IPS-18c (cell line): ENCODE results near the gene GUCD1.
"Not testable (repeated sequence)": the region's sequence is repeated elsewhere in the genome, so short reads cannot be mapped to it uniquely, and the experiment has no call there.

Source experiments
- H3K4me3 ChIP-seq: 2 replicates; pipeline ENCODE4 v1.7.0; 2013; ENCODE audit warnings: low read depth, mild to moderate bottlenecking, low read length, moderate library complexity; ENCODE audit not compliant: insufficient read depth
- H3K9me3 ChIP-seq: one replicate; pipeline ENCODE4 v1.6.1; 2013; ENCODE audit warnings: mild to moderate bottlenecking, low read length, moderate library complexity; ENCODE audit not compliant: control insufficient read depth, insufficient read depth

GUCD1 gene

DNA sequence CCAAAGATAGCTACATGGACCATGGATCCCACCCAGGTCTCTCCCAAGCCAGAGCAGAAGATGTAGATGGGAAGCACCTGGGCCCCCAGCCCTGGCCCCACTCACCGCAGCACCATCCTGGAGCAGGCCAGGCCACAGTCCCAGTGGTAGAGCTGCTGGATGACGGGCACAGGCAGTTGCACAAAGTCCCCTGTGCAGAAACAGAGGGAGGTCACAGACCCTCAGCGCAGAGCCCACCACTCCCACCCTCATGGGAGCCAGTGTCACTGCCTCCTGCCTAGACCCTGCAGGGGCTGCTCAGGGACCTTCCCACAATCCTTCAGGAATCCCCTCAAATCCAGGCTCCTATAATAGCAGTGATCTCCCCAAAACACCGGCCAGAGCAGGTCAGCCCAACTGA lies 6.1 kb downstream of the GUCD1 start:
- no peaks in the 10 kb centered on the region for H3K9me3 ChIP-seq
- no peak overlapping the region for H3K4me3 ChIP-seq

DNA sequence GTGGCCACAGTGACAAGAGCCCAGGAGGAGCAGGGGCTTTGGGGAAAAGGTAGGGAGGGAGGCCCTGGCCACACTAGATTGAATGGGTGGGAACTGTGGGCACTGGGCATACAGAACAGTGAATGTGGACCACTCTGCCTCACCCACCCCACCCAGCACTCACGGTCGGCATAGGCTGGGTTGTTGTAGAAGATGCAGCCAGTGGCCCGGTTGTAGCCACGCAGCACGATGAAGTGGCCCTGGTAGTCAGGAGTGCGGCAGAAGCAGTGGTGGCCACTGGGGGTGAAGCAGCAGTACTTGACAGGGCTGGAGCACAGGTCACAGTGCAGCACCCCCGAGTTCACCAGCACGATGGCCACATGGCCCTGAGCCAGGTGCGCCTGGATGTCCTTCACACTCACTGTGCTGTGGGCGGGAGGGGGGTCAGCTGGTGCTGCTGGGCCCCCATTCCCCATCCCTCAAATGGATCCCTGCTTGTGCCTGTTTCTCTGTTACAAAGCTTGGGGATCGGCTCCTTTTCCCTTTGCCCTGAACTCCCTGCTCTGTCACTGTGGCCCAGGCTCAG lies 11.2 kb downstream of the GUCD1 start:
- H3K9me3 ChIP-seq = no peaks in the 10 kb centered on the region

DNA sequence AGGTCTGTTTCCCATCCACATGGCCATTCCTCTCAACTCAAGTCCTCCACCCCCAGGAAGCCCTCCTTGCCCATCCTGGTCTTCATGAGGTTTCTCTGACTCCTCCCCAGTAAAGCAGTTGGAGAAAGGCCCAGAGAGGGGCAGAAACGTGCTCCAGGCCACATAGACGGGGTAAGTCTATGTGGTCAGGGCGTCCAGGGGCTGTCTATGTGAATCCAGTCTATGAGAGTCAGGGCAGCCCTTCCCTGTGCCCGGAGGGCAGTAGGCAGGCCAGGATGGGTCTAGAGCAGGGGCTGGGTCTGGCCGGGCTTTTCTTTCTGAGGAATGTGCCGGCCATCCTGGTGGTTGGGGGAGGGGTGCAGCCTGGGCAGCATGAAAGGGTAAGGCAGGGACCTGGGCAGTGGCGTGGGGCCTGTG lies 11.7 kb downstream of the GUCD1 start:
- no peaks in the 10 kb centered on the region for H3K9me3 ChIP-seq
- no peak overlapping the region for H3K4me3 ChIP-seq

More for the DNA sequence above, 11.2 kb downstream of the GUCD1 start:
- no peak overlapping the region for H3K4me3 ChIP-seq

DNA sequence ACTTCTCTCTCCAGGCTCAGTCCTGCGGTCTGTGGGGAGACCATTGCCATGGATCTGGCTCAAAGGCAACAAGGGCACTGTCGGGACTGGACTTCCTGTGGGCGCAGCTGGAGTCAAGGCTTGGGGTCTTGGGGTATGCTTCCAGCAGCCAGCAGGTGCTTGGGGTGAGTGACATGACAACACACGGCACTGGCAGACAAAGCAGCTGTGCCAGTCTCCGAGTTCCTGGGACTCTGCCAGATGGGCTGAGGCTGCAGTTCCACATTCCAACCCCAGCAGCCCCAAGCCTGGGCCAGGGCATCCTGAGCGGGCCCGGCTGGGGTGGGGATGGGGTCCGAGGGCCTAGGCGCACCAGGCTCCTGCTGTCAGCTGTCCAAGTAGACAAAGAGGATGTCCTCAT lies 12.3 kb downstream of the GUCD1 start:
- Histone ChIP-seq H3K9me3 (no peaks in the 10 kb centered on the region), H3K4me3 (no peak overlapping the region)

DNA sequence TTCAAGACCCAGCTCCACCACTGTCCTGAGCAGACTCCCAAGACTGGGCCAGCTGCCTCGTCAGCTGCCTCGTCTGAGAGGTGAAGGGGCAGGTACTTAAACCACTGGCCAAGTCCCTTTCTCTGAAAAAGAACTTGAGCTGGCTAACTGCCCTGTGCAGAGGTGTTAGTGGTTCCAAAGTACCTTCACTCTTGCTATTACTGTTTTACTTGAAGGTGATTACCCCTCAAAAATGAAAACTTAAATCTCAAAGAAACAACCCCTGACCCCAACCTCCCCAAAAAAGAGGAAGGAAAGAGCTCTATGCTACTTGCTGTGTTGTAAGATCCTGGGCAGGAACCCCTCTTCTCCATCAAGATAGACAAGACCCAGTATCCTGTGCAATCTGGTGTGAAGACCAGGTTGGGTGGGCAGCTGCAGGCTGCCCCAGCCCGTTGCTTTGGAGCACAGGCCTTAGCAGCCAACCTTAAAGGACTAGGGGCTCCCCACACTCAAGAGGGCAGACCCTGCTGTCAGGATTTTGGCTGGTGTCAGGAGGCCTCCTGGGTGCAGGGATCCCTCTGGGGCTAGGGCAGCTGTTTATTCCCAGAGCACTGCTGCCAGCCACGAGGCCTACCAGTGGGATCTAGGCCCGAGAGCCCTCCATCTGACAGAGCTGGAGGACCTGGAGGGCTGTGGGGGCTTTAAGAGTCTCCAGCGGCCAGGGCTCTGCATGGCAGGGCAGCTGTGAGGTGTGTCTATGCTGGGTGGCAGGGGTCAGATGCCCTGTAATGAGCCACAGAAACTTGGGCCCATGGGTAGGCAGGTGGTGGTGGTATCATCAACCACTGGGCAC lies 13.0 kb downstream of the GUCD1 start:
- no peak overlapping the region for H3K4me3 ChIP-seq
- no peaks in the 10 kb centered on the region for H3K9me3 ChIP-seq

DNA sequence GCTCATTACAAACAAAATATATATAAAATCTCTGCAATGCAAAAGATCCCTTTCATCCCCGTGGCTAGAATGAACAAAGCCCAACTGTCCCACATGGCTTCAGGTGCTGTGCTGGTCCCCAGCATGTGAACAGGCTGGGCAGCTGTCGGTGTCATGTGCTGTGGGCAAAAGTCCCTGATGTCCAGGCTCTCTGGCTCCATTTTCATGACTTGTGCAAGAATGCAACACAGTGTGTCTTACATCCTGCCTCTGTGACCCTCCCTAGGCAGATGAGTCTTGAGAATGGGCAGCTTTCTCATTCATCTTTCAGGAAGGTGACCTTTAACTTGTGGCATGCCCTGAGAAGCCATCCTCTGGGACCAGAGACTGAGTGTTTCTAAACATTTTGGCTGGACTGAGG lies 14.5 kb downstream of the GUCD1 start:
- H3K4me3 ChIP-seq = no peak overlapping the region

DNA sequence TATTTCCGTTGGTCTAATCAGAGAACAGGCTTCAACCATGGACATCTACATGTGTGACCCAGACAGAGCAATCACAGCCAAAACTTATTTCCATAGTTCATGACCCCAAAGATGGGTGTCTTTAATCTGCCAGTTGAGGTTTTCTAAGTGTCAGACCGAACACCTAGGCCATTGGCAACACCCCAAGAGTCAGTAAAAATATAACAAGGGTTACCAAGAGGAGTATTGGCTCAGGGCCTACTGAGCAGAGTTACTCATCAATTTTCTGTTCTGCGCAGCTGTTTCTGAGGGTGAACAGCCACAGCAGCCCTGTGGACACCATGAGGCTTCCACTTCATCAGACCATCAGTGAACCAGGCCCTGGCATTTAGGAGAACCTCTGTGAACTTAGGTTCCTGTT lies 18.8 kb downstream of the GUCD1 start:
- no peaks in the 10 kb centered on the region for H3K9me3 ChIP-seq
- H3K4me3 ChIP-seq = no peak overlapping the region

More for the DNA sequence above, 14.5 kb downstream of the GUCD1 start:
- no peaks in the 10 kb centered on the region for H3K9me3 ChIP-seq

DNA sequence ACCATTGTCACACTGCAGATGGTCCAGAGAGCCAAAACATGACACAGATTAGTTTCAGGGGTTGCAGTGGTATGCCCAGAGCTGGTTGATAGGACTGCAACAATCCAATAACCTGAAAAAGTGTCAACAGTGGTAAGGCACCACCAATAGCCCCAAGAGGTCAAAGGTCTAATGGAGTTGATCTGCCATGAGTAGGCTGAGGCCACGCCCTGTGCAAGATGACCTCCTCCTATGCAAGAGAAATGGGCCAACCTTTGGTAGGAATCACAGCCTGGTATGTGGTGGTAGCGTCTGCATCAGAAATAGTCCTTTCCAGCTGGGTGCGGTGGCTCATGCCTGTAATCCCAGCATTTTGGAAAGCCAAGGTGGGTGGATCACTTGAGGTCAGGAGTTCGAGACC lies 19.6 kb downstream of the GUCD1 start:
- no peaks in the 10 kb centered on the region for H3K9me3 ChIP-seq
- H3K4me3 ChIP-seq = no peak overlapping the region

DNA sequence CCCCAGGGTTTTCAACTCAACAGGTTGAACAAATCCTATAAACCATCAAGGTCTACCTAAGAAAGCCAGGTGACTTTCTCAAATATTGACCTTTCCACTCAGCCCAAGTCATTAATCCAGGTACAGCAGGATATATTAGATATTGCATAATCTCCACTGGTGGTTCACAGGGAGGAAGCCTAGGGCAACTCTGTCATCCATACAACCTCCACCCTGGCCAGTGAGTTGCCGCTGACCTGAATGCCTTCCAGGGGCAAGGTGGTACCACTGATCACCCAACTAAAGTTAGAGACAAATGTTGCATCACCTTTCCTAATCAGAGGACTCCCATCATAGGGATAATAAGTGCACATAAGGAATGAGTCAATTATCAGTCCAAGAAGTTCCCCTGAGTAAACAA lies 22.9 kb downstream of the GUCD1 start:
- Histone ChIP-seq H3K9me3 (no peaks in the 10 kb centered on the region), H3K4me3 (no peak overlapping the region)

DNA sequence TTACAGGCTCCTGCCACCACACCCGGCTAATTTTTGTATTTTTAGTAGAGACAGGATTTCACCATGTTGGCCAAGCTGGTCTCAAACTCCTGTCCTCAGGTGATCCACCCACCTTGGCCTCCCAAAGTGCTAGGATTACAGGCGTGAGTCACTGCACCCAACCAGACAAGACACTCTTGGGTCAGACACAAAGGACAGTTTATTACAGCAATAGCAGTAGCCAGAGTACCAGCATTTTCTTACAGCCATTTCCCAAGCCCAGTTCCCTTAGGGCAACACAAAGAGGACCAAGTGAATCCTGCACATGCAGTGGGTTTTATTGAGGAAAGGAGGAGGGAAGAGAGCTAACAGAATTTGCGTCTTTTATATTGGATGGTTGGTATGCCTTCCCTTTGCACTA lies 24.0 kb downstream of the GUCD1 start:
- H3K4me3 ChIP-seq, H3K9me3 ChIP-seq: not testable (repeated sequence)

DNA sequence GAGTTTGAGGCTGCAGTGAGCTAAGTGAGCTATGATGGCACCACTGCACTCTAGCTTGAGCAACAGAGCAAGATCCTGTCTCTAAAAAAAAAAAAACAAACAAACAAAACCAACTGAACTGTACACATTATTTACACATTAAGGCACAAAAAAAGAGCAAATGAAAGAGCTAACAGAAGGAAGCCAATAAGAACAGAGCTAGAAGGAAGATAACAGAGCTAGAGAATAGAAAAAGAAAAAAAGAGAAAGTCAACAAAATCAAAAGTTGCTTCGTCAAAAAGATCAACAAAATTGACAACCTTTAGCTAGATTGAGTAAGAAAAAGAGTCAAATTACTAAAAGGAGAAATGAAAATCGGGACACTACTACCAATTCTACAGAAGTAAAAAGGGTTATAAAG lies 25.0 kb downstream of the GUCD1 start:
- no peak overlapping the region for H3K4me3 ChIP-seq
- no peaks in the 10 kb centered on the region for H3K9me3 ChIP-seq

DNA sequence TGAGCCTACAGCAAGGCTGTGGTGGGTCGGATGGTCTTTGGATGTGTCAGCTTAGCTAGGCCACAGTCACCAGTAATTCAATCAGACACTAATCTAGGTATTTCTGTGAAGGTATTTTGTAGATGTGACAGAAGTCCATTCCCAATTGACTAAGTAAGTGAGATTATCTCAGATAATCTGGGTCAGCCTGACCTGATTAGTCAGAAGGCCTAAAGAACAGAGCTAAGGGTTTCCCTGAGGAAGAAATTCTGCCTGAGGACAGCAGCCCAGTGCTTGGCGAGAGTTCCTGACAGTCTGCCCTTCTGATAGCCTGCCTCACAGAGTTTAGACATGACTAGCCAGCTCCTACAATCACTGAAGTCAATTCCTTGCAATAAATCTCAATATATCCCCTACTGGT lies 28.7 kb downstream of the GUCD1 start:
- Histone ChIP-seq H3K9me3 (no peaks in the 10 kb centered on the region), H3K4me3 (no peak overlapping the region)

DNA sequence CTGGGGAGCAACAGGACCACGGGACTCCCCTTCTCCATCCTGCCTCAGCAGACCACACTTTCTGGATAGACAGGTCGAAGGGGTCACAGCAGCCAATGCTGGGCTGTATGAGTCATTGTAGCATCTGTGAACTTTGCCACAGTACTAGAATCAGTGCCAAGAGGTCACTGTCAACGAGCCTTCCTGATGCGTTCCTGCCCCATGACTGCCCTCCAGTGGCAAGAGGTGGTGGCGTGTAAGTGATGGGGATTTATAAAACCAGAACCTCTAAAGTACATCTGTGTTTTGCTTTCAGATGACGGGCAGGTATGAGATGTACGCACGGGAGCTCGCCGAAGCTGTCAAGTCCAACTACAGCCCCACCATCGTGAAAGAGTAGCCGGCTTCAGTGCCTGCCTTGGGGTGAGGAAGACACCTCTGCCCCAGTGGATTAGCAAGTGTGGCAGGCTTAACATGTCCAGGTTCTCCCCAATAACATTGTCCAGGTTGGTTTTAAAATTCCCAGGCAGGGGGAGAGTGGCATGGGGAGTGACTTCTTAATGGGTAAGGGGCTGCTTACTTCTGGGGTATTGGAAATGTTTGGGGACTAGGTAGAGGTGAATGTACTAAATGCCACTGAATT lies 29.4 kb downstream of the GUCD1 start:
- H3K9me3 ChIP-seq = no peaks in the 10 kb centered on the region
- H3K4me3 ChIP-seq = no peak overlapping the region

DNA sequence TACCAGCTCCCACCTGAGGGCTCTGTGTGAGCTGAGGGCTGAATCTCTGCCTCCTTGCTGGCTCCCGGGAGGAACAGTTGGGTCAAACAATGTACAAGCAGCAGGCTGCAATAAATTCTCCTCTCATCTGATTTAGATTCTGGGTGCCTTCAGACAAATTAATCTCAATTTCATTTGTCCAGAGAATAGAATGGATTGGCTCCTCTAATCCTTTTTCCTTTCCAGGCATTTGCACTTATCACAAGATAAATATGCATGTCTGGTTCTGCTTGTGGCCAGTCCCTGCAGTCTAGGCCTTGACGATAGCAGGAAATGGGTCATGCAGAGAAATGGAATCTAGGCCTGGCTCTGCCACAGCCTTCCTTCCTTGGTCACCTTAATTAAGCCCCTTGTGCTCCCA lies 31.1 kb downstream of the GUCD1 start:
- Histone ChIP-seq H3K9me3 (no peaks in the 10 kb centered on the region), H3K4me3 (no peak overlapping the region)

DNA sequence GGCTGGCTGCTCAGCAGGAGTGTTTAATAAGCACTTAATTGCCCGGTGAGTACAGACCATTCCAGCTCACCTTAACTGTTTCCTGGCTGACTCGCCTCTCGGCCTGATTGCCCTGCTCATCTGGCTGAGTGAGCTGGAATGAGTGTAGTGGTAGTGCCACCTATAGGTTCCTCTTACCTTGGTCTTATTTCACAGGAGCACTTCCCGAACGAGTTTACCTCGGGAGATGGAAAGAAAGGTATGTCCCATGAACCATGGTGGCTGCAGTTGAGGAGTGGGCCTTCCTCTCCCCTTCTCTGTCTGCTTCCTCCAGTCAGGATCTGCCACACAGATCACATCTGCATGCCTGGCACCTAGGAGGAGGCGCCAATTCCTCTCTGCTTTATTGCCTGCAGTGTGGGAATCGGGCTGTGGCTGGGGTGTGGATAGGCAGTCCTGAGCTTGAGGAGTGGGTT lies 33.1 kb downstream of the GUCD1 start:
- H3K9me3 ChIP-seq = no peaks in the 10 kb centered on the region
- no peak overlapping the region for H3K4me3 ChIP-seq

DNA sequence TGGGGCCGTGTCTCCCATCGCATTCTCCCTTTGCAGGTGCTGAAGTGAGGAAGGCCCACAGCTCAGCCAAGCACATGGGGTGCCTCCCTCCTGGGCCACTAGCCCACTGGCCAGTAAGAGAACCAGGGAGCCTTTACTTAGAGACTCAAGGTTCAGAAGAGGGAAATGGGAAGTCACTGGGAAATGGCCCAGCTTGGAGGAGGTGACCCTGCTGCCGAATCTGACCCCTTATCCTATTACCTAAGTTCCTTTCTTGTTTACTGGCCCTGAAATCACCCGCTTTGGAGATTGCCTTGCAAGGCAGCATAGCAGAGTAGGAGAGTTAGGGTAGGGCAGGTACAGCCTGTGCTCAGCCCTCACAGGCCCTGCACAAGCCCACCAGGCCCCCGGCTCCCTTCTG lies 35.4 kb downstream of the GUCD1 start:
- H3K4me3 ChIP-seq = no peak overlapping the region

DNA sequence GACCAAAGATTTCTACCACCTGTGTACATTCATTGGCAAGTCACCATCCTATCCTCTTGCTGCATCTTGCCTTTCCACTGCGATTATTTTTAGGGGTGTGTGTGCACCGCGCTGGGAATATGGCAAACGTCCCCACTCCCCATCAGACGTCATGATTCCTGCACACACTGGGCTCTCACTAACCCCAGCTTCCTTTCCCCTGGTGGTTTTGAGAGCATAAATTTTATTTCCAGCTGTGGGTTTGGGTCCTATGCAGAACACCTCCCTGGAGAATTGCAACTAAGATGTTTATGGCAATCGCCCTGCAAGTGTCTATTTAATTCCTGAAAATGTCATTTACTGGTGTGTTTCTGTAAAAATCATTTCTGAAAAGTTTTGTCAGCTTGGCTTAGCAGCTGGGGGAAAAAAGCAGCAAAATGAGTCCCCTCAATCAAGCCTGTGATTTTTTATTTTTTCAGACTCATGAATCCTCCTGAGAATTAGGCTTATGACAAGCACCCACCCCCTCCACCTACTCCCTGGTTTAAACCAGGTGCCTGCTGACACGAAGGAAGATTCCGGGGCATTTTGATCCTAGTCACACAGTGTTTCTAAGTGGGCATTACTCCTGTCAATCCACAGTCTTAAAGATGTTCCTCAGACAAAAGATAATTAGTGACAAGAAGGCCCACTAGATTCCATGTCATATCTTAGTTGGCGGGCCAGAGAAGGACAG lies 36.0 kb downstream of the GUCD1 start:
- Histone ChIP-seq H3K4me3 (no peak overlapping the region), H3K9me3 (no peaks in the 10 kb centered on the region)

More for the DNA sequence above, 35.4 kb downstream of the GUCD1 start:
- no peaks in the 10 kb centered on the region for H3K9me3 ChIP-seq

DNA sequence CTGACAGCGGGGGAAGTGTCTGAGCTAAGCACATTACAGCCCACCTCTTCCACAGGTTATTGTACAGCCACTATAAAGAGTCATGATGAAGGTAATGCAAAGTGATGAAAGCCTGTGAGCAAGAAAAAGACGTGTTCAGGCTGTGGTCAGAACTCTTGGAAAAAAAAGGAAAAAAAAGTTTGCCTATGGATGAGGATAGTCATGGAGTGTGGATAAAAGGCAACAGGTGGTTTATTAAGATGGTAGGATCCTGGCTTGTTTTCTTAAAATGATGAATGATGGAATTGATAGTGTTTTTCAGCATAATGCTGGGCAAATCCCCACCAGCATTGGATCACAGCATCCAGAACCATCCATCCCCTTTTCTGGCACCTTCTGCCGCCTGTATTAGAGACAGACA lies 36.7 kb downstream of the GUCD1 start:
- Histone ChIP-seq H3K4me3 (no peak overlapping the region), H3K9me3 (no peaks in the 10 kb centered on the region)
